Upper lobe of left lung (tissue), 4 donors: ENCODE results near the gene FAM222A.

Experiments
- CTCF ChIP-seq, 6 experiments: fragments of 450-650 bp in 4 of 6; fragments of 200-600 bp in 2 of 6; sonication (generic) in 2 of 6; IDR thresholded peaks; one replicate each; pipeline ENCODE4 v1.5.1; 2016 to 2019; ENCODE audit warnings: antibody characterized with exemption in 6 of 6
- EP300 ChIP-seq, 4 donors: sonication (generic); formaldehyde crosslinking; IDR thresholded peaks; one replicate each; pipeline ENCODE4 v1.5.1; 2017; ENCODE audit warnings: antibody characterized with exemption in 4 of 4, control low read depth in 2 of 4
- POLR2A ChIP-seq, 4 donors: fragments of 450-650 bp; IDR thresholded peaks; one replicate each; pipeline ENCODE4 v1.5.1; 2016 to 2017; ENCODE audit warnings: antibody characterized with exemption in 4 of 4, mild to moderate bottlenecking in 2 of 4
- POLR2AphosphoS5 ChIP-seq, 2 donors: sonication (generic); formaldehyde crosslinking; IDR thresholded peaks; one replicate each; pipeline ENCODE4 v1.5.1; 2017; ENCODE audit warnings: antibody characterized with exemption in 2 of 2

- no peak for TF ChIP-seq CTCF (IDR thresholded peaks at IDR 0.05)
- TF ChIP-seq POLR2A (IDR thresholded peaks at IDR 0.05): no peak
- TF ChIP-seq POLR2AphosphoS5 (IDR thresholded peaks at IDR 0.05): no peak
- TF ChIP-seq EP300 (IDR thresholded peaks at IDR 0.05): no peak
Observed at GRCh38 chr12:109730306-109731145, 16.9 kb downstream of the FAM222A start.
